ENCODE data around the gene CEP57. TPM values are rescaled to one million over a fixed set of nuclear protein-coding genes. Genes with fewer than 3 reads are reported as not detected.

Gene CEP57
- total RNA-seq, 4 donors from 2014 or later = 41.3 to 57.7 (median 53.7) TPM

DNA sequence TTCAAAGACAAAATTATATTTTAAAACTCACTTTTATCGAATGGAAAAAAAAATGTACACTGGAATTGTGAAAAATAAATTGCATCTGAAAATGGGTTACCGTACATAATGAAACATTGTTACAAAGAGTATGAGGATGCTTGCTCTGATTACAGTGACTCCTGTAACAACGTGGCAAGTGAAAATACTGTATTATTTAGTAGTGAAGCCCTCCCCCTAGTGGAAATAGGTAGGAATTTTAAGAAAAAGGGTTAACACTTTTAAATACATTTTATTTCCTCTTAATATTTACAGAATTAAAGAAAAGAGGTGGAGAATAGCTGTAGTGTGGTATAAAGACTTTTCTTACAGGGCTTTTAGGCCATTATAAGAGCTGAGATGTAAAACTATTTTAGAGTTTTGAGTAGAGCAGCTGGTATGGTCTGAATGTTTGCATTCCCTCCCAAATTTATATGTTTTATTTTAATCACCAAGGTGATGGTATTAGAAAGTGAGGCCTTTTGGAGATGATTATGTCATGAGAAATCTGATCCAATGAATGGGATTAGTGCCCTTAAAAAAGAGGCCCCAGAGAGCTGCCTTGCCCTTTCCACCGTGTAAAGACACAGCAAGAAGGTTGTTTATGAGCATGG is 25.9 kb upstream of the CEP57 start:
- no peak for DNase-seq
- TF ChIP-seq POLR2A (IDR thresholded peaks at IDR 0.05) = no peak
- TF ChIP-seq, protein P1, sequence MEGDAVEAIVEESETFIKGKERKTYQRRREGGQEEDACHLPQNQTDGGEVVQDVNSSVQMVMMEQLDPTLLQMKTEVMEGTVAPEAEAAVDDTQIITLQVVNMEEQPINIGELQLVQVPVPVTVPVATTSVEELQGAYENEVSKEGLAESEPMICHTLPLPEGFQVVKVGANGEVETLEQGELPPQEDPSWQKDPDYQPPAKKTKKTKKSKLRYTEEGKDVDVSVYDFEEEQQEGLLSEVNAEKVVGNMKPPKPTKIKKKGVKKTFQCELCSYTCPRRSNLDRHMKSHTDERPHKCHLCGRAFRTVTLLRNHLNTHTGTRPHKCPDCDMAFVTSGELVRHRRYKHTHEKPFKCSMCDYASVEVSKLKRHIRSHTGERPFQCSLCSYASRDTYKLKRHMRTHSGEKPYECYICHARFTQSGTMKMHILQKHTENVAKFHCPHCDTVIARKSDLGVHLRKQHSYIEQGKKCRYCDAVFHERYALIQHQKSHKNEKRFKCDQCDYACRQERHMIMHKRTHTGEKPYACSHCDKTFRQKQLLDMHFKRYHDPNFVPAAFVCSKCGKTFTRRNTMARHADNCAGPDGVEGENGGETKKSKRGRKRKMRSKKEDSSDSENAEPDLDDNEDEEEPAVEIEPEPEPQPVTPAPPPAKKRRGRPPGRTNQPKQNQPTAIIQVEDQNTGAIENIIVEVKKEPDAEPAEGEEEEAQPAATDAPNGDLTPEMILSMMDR (IDR thresholded peaks at IDR 0.05) = peak; percentile 44 to 83 (median 62)

GRCh38 chr11:95766701-95767100 is 23.6 kb upstream of the CEP57 start:
- 74 to 76% methylated on average over 3 of the region's 3 CpGs for WGBS, 2 donors

More for the DNA sequence above, 25.9 kb upstream of the CEP57 start:
- peaks cover 0 to 11% of the 10 kb centered on the region in 2 donors for H3K4me1 ChIP-seq
- no peak overlapping the region for H3K4me3 ChIP-seq (replicated peaks in 1 of 3)
- H3K9me3 ChIP-seq = no peaks in the 10 kb centered on the region
- H3K27ac ChIP-seq = no peak overlapping the region
- WGBS, 2 donors = 18 to 19% methylated on average over 4 of the region's 4 CpGs
- no peaks in the 10 kb centered on the region for H3K36me3 ChIP-seq
- intact Hi-C loops (cut with DNase I) = loop anchor here (5.0 to 10.0 kb wide), 2 partner anchors 60 to 612 kb away; no protein-coding TSS in a partner anchor
- H3K27me3 ChIP-seq = no peaks in the 10 kb centered on the region

DNA sequence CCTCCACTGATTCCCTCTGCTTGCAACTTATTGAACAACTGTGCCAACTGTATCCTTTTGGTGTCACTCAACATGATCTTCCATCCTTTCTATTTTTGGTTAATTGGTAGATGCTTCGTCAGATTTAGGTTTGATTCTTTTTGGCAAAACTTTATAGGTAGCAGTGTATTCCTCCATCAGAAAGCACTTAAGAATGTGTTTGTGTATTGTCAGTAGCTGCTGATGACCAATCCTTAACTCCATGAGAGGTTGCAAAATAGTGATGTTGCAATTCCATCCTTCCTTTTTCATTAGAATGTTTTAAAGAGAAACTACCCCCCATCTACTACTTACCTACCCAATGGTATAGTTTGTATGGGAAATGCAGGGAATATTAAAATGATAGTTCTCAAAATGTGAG is 22.8 kb upstream of the CEP57 start:
- DNase-seq = no peak
- WGBS, 2 donors = 85 to 94% methylated on average over 1 of the region's 1 CpG
- peaks cover 0 to 7% of the 10 kb centered on the region in 2 donors for H3K36me3 ChIP-seq
- peaks cover 0 to 11% of the 10 kb centered on the region in 2 donors for H3K4me1 ChIP-seq
- H3K4me3 ChIP-seq (replicated peaks in 1 of 3) = no peak overlapping the region
- H3K9me3 ChIP-seq = no peaks in the 10 kb centered on the region
- TF ChIP-seq POLR2A (IDR thresholded peaks at IDR 0.05) = no peak
- TF ChIP-seq, protein P1 (IDR thresholded peaks at IDR 0.05) = no peak
- intact Hi-C loops (cut with DNase I) = loop anchor here (5.0 to 10.0 kb wide), 2 partner anchors 63 to 695 kb away; no protein-coding TSS in a partner anchor
- no peaks in the 10 kb centered on the region for H3K27me3 ChIP-seq
- H3K27ac ChIP-seq = no peak overlapping the region

More at GRCh38 chr11:95766701-95767100, 23.6 kb upstream of the CEP57 start:
- intact Hi-C loops (cut with DNase I) = loop anchor here (5.0 to 10.0 kb wide), 2 partner anchors 62 to 694 kb away; no protein-coding TSS in a partner anchor
- Histone ChIP-seq H3K27me3 (no peaks in the 10 kb centered on the region), H3K4me3 (replicated peaks in 1 of 3) (no peak overlapping the region), H3K36me3 (peaks cover 0 to 7% of the 10 kb centered on the region in 2 donors), H3K27ac (no peak overlapping the region), H3K9me3 (no peaks in the 10 kb centered on the region), H3K4me1 (peaks cover 0 to 11% of the 10 kb centered on the region in 2 donors)
- DNase-seq = no peak
- TF ChIP-seq POLR2A (IDR thresholded peaks at IDR 0.05) = no peak
- TF ChIP-seq, protein P1 (IDR thresholded peaks at IDR 0.05) = no peak

DNA sequence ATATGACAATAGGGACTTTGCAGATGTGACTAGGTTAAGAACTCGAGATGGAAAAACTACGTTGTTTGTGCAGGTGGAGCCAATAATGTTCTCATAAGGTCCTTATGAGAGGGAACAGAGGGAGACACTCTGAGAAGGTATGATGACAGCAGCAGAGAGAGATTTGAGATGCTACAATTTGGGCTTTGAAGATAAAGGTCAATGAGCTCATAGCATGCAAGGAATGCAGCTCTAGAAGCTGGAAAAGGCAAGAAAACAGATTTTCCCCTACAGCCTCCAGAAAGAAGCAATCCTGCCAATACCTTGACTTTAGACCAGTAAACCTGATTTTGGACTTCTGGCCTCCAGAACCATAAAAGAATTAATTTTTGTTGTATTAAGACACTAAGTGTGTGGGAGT is 21.8 kb upstream of the CEP57 start:
- Histone ChIP-seq H3K4me3 (replicated peaks in 1 of 3) (no peak overlapping the region), H3K27ac (no peak overlapping the region), H3K36me3 (peaks cover 0 to 7% of the 10 kb centered on the region in 2 donors), H3K9me3 (no peaks in the 10 kb centered on the region), H3K27me3 (no peaks in the 10 kb centered on the region), H3K4me1 (peaks cover 0 to 11% of the 10 kb centered on the region in 2 donors)
- intact Hi-C loops (cut with DNase I) = loop anchor here (5.0 to 10.0 kb wide), 2 partner anchors 64 to 696 kb away; no protein-coding TSS in a partner anchor
- no peak for TF ChIP-seq POLR2A (IDR thresholded peaks at IDR 0.05)
- TF ChIP-seq, protein P1 (IDR thresholded peaks at IDR 0.05) = no peak
- no peak for DNase-seq
- WGBS, 2 donors = 70 to 81% methylated on average over 2 of the region's 2 CpGs

DNA sequence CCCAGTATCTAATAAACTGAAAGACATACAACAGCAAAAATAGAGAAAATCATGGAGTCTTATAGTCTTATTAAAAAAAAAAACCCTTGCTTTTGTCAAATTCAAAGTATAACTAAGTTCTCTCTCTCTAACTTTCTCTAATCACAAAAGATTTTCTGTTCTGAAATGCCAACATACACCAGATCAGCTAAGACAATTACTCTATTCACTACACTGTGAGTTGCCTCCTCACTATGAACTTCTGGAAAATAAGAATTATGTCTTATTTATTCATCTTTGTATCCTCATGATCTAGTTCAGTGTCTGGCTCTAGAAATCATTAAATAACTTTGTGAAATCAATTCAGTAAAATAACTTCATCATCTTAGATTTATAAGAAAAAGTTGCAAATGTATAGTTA is 13.4 kb upstream of the CEP57 start:
- intact Hi-C loops (cut with DNase I) = no loop called here
- Histone ChIP-seq H3K27ac (no peak overlapping the region), H3K9me3 (no peaks in the 10 kb centered on the region), H3K4me3 (replicated peaks in 1 of 3) (no peak overlapping the region), H3K36me3 (peaks cover 3 to 52% of the 10 kb centered on the region in 2 donors), H3K4me1 (no peaks in the 10 kb centered on the region), H3K27me3 (no peaks in the 10 kb centered on the region)
- TF ChIP-seq POLR2A (IDR thresholded peaks at IDR 0.05) = no peak
- TF ChIP-seq, protein P1 (IDR thresholded peaks at IDR 0.05) = no peak
- no peak for DNase-seq

Data from thyroid gland (tissue), 4 donors.